RCC 7860 (cell line): ENCODE measurements around the gene MBOAT2.
A peak's percentile ranks its signal among the peaks of the same experiment; 100 is the strongest.
"Not testable (repeated sequence)": the region's sequence is repeated elsewhere in the genome, so short reads cannot be mapped to it uniquely, and the experiment has no call there.

Source experiments
- DNase-seq: peaks from one replicate; pipeline ENCODE4 v3.0.0-alpha.2; 2015; ENCODE audit warnings: low spot score
- FAIRE-seq: peaks from 2 replicates; lab custom pipeline; 2012; peaks lifted over from hg19 to GRCh38; lab: Jason Lieb, UNC

Gene MBOAT2, protein sequence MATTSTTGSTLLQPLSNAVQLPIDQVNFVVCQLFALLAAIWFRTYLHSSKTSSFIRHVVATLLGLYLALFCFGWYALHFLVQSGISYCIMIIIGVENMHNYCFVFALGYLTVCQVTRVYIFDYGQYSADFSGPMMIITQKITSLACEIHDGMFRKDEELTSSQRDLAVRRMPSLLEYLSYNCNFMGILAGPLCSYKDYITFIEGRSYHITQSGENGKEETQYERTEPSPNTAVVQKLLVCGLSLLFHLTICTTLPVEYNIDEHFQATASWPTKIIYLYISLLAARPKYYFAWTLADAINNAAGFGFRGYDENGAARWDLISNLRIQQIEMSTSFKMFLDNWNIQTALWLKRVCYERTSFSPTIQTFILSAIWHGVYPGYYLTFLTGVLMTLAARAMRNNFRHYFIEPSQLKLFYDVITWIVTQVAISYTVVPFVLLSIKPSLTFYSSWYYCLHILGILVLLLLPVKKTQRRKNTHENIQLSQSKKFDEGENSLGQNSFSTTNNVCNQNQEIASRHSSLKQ

DNA sequence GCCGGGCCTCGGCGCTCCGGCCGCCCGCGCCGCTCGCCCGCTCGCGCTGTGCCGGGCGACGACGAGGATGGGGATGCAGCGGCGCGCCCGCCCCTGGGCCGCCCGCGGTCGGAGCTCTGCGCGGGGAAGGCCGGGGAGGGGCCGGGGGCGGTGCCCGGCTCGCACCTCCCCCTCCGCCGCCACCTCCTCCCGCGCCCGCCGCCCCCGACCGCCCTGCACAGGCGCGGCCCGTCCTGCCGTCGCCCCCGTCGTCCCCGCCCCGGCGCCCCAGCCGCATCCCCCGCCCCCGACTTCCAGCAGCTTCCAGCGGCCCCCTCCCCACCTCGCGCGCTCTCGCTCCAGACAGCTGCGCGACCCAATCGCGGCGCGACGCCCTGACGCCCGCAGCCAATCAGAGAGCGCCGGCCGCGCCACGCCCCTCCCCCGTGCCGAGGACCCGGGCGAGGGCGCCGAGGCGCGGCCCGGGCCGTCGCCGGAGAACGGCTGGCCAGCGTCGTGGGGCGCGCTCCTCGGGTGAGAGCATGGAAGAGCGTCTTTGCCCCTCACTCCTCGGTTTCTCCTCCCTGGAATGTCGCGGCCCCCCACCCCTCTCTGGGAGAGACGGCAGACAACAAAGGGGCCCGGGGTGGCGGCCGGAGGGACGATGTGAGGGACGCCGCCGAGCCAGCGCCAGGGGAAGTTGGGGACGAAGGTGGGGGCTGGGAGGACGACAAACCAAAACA, at the start of gene MBOAT2:
MBOAT2 (minus strand) TSS at position 69 of the 722 bp plus-strand sequence. CDS start 70 bp downstream, outside the sequence.
- DNase-seq = peak; percentile 77
- FAIRE-seq = no peak

DNA sequence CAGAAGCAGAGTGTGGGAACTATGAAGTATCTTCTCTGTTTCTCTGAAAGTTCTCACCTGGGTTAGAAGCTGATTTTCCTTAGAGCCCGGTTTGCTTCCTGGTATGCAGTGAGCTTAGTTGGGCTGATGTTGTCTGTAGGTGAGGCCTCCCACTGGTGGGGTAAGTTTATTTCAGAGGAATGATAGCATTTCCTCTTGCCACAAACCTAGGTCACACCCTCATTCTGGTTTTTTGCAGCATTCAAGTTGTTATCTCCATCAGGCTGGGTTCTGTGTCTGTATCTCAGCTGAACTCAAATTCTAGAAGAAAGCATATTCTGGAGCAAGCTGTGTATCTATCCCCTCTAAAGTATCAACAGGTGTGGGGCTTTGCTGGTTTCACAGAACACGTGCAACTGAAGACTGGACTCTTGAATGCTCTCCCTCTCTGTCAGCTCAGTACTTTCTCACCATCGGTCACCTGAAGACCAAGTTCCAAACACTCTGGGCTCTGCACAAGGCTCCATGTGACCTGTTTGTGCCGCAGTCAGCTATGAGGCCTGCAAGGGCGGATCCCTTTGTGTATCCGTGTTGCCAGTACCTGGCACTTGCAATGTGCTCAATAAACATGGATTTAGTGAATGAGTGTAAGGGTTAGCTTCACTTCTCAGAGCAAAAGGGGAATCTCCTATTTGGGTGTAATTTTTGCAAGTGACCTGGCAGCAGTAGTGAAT, 49.5 kb upstream of the MBOAT2 start:
- FAIRE-seq (no peak), DNase-seq (no peak)

DNA sequence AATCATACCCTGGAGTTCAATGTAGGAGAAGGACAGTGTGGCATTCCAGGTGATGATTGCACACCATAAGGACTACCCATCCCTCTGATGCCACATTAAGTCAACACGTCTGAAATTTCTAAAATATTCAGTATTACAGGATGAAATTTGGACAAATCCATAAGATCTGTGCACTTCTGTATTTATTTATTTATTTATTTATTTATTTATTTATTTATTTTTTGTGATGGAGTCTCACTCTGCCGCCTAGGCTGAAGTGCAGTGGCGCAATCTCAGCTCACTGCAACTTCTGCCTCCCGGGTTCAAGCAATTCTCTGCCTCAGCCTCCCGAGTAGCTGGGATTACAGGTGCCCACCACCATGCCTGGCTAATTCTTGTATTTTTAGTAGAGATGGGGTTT, 48.0 kb upstream of the MBOAT2 start:
- DNase-seq, FAIRE-seq: not testable (repeated sequence)

DNA sequence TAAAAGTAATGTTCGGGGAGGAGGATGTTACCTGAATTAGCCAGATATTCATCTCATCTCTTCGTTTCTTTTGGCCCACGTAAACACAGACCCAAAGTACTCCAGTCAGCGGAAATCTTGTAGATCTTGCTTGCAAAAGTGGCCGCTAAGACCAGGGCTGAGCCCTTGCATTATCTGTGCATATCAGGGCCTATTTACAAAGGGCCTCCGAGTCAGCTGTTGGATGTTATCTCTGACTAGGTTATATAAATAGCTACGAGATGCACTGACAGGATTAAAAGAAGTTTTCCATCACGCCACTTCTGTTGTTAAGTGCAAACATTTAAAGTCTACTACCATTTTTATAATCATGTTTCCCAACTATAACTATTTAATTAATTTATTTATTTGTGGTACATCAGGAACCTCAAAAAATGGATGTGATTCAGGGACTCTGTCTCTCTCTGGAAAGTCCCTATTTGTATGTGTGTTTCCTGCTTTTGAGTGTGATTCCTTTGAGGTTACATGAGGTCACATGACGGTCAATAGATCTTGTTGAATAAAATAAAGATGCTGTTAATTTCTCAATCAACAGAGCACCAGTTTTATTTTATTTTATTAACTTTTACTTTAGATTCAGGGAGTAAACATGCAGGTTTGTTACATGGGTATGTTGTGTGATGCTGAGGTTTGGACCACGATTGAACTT, 46.8 kb upstream of the MBOAT2 start:
- DNase-seq (no peak), FAIRE-seq (no peak)

DNA sequence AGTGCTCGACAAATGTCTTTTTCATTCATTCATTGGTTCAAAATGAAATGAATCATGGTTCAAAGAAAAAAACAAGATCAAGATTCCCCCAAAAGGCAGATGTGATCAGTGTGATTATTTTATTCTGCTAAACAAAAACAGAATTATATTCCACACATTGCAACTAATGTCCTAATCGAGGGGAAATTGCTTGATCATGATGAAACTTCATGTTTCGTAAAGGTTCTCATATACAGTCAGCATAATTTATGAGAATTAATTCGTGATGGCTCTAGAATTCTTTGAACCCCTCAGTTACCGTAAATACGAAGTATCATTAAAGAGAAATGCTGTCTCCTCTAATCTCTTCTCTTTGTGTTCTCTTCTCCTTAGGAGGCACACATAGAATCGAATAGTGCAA, 42.1 kb upstream of the MBOAT2 start:
- FAIRE-seq = no peak
- no peak for DNase-seq

DNA sequence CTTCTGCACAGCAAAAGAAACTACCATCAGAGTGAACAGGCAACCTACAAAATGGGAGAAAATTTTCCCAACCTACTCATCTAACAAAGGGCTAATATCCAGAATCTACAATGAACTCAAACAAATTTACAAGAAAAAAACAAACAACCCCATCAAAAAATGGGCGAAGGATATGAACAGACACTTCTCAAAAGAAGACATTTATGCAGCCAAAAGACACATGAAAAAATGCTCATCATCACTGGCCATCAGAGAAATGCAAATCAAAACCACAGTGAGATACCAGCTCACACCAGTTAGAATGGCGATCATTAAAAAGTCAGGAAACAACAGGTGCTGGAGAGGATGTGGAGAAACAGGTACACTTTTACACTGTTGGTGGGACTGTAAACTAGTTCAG, 40.0 kb upstream of the MBOAT2 start:
- DNase-seq, FAIRE-seq: not testable (repeated sequence)

DNA sequence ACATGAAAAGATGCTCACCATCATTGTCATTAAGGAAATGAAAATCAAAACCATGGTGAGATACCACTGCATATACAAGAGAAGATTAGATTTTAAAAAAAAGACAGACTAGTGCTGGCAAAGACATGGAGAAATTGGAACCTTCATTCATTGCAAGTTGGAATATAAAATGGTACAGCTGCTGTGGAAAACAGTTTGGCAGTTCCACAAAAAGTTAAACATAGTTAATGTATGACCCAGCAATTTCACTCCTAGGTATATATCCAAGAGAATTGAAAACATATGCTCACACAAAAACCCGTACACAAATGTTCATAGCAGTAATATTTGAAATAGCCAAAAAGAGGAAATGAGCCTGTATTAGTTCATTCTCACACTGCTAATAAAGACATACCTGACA, 33.7 kb upstream of the MBOAT2 start:
- FAIRE-seq (no peak), DNase-seq (no peak)

DNA sequence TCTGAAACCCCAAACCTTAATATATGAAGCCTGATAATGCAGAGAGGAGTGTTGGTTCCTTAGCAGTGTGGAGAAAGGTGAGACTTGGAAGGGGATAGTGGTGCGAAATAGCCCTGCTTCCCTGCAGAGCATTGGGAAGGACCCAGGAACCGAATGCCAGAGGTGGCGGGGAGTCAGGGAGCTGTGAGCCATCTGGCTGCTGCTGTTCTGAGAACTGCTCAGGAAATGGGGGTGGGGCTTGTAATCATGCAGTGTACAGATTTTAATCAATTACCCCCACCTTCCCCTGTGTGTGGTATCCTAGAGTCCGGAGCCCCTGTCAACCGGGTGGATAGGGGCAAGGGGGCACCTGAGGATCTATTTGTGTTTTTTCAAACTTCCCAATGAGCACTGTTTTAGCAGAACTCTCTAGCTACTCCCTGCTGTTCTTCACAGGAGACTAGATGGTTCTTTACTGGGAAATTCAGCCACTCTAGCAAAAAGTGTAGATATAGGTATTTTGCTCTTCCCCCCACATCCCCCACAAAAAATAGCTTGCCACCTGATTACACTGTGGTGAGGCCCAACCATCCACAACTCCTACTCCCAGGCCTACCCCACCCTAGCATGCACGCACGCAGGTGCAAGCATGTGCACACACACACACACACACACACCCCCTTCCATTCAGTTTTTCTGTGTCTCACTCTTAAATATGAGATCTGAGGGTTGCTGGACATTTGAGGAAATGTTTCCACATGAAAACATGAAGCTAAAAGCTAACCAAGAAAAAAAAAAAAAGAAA, 30.1 kb upstream of the MBOAT2 start:
- FAIRE-seq (no peak), DNase-seq (no peak)

DNA sequence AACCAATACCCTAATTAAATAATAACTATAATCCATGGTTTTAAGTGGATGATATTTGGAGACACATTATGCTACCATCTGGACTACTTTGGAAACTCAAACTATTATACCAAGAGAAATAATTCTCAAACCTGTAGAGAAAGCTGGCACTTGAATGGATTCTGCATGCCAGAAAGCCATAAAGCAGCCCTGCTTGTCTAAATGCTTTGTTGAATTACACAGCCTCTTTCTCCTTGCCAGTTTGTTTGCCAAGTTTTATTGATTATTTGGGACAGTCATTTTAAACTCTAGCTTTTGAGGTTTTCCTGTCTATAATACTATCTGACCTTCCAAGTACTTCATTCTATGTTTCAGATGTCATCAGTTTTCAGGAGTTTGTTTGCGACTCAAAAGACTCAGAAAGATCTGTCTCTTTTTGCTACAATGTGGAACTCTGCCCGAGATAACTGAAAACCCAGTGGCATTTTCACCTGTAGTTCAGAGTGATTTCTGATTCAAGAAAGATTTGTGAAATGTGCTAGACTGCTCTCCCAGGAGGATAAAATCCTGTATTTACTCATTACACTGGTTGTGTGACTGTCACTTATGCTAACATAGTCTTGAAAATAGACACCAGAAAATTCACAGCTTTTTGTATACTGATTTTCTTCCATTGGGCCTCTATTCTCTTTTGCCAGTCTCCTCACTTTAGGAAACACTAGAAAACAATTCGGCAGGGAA, 29.2 kb upstream of the MBOAT2 start:
- no peak for DNase-seq
- no peak for FAIRE-seq

DNA sequence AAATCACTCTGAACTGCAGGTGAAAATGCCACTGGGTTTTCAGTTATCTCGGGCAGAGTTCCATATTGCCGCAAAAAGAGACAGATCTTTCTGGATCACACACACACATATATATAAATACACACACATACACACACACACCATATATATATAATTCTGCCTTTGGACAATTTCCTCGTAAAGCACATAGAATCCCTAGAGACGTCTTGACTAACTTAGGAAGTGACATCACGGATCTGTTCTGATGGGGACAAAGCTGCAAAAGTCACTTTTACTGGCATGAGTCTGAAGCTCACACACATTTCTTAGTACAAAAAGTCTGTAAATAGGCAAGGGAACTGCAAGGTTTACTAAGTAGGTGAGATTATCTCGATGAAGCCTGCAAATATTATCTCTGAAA, 28.6 kb upstream of the MBOAT2 start:
- no peak for DNase-seq
- no peak for FAIRE-seq

DNA sequence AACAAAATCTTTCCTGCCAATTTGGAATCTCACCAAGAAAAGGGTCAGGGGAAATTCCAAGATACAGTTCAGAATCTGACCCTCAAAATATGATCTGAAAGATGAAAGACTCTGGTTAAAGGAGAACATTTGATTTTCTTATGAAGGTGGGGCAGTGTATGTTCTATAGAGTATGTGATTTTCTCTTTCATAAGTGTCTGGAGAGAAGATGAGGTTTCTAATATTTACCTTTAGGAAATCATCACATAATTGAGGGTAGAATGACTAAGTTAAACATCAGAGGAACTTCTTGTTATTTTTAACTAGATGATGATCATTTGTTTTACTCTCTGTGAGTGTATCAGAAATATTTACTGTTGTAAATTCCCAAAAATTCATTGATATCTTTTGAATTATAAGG, 27.8 kb upstream of the MBOAT2 start:
- peak; percentile 2 for FAIRE-seq
- no peak for DNase-seq

DNA sequence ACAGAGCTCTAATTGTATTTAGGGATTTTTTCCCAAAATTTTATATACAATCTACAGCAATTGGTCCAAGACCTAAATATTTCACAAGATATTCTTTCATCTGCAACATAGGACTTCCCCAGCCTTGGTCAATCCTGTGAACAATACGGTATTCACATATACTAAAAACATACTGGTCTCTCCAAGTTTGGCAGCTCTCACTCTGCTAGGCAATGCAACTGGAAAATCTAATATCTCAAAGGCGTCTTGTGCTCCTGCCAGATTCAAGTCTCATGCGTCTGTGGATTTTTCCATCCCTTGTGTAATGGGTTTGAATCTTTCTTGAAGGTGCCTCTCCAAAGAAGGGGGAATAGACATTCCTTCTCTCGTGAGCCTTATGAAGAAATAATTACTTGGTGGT, 27.4 kb upstream of the MBOAT2 start:
- no peak for FAIRE-seq

DNA sequence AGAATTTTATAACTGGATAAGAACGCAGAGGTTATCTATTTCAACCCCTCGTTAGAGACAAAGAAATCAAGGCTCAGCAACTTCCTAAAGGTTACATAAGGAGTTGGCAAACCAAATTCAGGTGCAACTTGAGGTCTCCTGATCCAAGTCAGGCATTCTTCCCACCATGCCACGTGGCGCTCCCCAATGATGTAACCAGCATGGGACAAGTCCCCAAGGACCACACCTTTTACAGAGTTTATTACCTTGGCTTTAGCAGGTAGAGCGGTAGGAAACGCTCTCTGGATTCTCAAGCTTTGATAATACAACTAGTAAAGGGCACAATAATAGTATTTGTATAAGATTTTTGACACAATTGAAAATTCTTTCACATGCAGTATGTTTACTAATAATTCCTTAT, 26.7 kb upstream of the MBOAT2 start:
- DNase-seq (no peak), FAIRE-seq (no peak)

More for the DNA sequence above, 27.4 kb upstream of the MBOAT2 start:
- no peak for DNase-seq

DNA sequence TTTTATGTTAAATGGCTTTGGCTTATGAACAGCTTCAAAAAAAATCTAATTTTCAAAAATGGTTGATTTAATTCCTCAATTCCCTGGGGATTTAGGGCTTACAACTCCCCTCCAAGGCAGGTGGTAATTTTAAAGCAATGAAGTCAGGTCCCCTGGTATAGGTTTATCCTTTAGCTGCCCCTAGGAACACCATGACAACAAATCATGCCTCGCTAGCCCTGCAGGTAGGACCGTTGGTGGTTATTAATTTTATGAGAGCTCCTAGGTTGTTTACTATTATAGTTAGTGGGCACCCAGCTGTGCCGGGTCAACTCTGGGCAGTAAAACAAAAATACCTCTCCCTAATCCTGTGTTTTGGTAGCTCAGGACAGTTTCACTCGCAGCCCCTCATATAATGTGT, 26.2 kb upstream of the MBOAT2 start:
- FAIRE-seq (no peak), DNase-seq (no peak)

DNA sequence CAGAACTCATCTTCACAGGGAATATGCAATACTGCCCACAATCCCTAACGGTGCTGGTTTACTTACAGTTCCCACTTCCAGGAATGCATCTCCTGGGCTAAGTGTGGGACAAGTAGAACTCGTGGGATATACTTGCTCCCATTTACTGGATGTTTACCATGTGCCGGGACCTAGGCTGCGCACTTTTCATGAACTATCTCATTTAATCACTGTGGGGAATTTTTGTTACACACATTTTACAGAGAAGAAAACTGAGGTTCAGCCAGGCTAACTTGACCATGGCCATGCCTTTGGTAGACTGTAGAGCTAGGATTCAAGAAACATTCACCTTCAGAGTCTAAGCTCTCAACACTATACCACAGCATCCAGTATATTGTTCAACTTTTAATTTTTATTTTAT, 24.4 kb upstream of the MBOAT2 start:
- FAIRE-seq = no peak
- DNase-seq = no peak

DNA sequence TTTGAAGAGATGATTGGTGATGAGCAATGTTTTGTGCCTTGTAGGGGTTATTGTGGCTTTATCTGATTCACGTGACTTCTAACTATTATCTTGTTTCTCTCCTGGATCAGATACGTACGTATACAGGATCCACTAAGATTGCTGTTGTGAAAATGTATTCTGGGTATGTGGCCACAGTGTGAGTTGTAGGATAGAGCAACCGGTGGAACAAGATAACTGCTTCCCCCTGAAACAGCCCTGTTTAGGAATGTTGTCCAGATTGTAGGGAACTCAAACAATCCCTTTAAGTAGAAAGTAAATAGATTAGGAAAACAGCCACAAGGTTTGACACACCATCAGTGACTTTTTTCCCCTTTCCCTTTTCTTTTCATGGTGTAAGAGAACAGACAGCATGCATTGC, 22.3 kb upstream of the MBOAT2 start:
- FAIRE-seq = no peak
- no peak for DNase-seq

DNA sequence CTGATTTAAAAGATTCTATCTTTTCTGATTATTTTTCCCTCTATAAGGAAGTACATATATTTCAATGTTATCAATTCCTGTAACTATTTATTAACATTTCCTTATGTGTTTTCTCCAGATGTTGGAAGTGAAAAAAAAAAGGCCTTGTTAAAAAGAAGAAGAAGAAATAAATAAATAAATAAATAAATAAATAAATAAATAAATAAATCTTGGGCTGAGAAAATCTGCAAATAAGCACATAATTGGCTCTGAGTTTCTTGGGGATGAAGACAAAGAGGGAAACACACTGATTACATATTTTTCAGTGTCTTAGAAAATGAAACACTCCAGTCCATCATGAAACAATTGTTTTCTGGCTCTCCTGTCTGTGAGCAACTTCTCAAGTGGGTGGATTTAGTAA, 21.1 kb upstream of the MBOAT2 start:
- FAIRE-seq (no peak), DNase-seq (no peak)

DNA sequence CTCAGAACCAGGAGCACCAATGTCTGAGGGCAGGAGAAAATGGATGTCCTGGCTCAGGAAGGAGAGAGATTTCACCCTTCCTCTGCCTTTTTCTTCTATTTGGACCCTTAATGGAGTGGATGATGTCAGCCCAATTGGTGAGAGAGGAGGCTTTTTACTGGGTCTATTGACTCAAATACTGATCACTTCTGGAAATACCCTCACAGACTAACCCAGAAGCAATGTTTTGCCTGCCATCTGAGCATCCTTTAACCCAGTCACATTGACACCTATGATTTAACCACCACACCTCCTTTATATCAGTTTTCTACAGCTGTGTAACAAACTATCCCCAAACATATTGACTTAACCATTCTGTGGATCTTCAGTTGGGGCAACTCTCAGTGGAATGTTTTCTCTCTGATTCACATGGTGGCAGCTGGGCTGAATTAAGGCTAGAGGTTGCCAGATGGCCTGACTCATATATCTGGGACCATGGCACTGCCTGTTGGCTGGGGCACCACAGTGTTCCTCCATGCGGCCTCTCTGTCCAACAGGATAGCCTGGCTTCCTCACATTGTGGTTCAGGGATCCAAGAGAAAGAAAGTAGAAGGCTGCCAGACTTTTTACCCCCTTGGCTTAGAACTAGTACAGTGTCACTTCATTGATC, 18.2 kb upstream of the MBOAT2 start:
- DNase-seq (no peak), FAIRE-seq (no peak)

DNA sequence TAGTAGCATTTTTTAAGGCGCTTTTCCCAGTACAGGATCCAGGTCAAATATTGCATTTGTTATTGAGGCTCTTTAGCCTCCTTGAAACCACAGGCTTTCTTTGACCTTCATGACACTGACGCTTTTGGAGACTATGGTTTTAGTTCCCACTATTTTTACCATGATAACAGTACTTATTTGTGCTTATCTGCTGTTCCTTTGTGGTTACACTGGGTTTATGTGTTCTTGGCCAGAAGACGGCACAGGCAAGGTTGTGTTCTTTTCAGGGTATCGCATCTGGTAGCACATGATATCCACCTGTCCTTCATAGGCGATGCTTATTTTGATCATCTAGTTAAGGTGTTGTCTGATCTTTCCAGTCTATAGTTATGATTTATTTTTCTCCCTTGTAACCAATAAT, 16.8 kb upstream of the MBOAT2 start:
- FAIRE-seq (no peak), DNase-seq (no peak)
